GM12878 (cell line): ENCODE measurements around the gene TTC31.

ENCODE experiments used
- EZH2 ChIP-seq: IDR thresholded peaks from 2 replicates; pipeline ENCODE4 v1.6.1; 2012; ENCODE audit warnings: low read depth, mild to moderate bottlenecking, control low read depth, inconsistent platforms, low read length, borderline replicate concordance; ENCODE audit not compliant: control insufficient read depth
- FOS ChIP-seq: IDR thresholded peaks from 3 replicates; pipeline ENCODE4 v1.6.1; 2011; ENCODE audit warnings: borderline replicate concordance; ENCODE audit not compliant: insufficient read length; ENCODE audit errors: extremely low read depth
- REST ChIP-seq: IDR thresholded peaks from 2 replicates; pipeline ENCODE4 v1.6.1; 2012; ENCODE audit warnings: mild to moderate bottlenecking, low read depth, low read length
- TCF12 ChIP-seq: IDR thresholded peaks from 2 replicates; pipeline ENCODE4 v1.6.1; 2011; ENCODE audit warnings: low read depth, mild to moderate bottlenecking, low read length

DNA sequence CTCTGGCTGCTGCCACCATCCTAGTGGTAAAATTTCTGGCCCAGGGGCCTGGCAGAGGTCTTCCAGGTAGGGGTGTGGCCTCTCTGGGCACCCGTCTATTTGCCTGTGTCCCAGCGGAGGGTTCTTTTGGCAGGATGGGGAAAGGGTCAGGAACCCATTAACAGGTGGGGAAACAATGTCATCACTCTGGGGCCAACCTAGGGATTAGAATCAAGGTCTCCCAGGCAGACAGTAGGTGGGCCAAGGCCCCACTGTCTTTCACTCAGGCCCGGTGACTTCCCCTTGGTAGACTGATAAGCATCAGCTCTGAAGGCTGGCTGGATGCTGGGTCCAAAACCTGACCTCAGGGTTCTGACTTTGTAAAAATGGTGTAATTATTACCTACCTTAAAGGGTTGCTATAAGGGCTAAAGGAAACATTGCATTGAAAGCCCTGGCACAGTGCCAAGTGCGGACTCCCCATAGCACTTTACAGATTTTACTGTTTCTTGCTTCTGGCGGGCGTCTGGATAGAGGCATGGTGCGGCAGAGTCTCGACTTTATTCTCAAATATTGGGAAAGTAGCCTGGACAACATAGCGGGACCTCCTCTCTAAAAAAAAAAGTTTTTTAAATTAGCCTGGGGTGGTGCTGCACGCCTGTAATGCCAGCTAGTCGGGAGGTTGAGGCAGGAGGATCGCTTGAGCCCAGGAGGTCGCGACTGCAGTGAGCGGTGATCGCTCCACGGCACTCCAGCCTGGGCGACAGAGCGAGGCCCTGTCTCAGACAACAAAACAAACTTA is 14.3 kb downstream of the TTC31 start:
- TF ChIP-seq EZH2 (no peak), TCF12 (no peak), REST (no peak), FOS (no peak)
